GM21825 (cell line): ENCODE results near the gene ASPA.
"Not testable (repeated sequence)": the region's sequence is repeated elsewhere in the genome, so short reads cannot be mapped to it uniquely, and the experiment has no call there.

Experiments
- ATAC-seq: cut with Tn5 transposase; IDR thresholded peaks from one replicate; pipeline ENCODE4 v1.9.1; 2021; ENCODE audit warnings: mild to moderate bottlenecking, moderate library complexity; ENCODE audit not compliant: unreplicated experiment

The ASPA gene

GRCh38 chr17:3507071-3507470 lies 31.3 kb downstream of the ASPA start:
- no peak for ATAC-seq

DNA sequence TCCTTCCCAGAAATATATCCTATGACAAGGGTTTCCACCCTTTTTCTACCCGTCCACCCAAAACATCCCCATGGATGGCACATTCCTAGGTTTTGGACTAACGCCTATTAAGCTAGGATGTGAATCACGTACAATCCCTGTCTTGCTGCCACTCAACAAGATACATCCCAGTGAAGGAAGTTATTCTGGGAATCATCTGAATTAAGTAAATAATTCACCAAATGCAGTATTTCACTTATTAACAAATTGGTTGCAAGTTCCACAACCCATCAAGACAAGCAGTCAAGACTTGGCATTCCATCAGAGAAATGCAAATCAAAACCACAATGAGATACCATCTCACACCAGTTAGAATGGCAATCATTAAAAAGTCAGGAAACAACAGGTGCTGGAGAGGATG lies 32.1 kb downstream of the ASPA start:
- no peak for ATAC-seq

DNA sequence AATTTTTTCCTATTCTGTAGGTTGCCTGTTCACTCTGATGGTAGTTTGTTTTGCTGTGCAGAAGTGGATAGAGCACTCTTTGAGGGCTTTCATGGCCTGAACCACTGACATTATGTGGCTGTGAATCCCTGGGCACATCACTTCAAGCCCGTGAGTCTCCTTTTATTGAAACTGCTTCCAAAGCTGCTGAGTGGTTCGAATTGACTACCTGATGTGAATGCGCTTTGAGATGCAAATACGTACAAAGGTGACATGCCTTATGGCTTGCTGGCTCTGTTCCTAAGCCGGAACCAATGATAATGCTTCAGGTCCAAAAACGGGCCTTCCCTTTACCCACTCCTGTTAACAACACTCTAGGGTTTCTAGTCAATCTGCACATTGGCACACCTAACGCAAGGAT lies 34.3 kb downstream of the ASPA start:
- no peak for ATAC-seq

GRCh38 chr17:3511852-3512504 lies 36.2 kb downstream of the ASPA start:
- no peak for ATAC-seq

DNA sequence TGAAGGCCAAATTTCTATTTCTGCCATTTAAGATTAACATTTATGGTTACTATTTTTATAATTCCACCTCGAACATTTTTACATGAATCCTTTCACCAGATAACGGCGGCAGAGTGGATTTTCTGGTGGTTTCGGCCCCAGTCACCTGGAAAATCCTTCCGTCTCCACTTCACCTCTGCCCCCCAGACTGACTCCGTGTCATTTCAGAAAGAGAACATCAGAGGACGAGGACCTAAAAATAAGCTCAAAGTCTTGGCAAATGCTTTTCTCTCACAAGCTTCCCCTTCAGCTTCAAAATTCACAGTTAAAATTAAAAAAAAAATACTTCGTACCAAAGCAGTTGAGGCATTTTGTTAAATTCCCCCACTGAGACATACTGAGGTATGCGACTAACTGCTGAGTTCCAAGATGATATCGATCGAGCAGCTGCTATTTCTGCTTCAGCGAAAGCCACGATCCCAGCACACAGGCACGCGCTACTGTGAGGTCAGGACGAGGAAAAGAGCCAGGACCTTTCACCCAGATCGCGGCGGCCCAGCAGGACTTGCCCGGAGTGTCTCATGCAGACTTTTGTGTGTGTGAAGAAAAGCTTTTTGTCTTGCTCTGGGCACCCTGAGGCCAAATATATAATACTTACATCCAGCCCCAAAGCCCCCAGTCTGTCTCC lies 36.8 kb downstream of the ASPA start:
- ATAC-seq: no peak

DNA sequence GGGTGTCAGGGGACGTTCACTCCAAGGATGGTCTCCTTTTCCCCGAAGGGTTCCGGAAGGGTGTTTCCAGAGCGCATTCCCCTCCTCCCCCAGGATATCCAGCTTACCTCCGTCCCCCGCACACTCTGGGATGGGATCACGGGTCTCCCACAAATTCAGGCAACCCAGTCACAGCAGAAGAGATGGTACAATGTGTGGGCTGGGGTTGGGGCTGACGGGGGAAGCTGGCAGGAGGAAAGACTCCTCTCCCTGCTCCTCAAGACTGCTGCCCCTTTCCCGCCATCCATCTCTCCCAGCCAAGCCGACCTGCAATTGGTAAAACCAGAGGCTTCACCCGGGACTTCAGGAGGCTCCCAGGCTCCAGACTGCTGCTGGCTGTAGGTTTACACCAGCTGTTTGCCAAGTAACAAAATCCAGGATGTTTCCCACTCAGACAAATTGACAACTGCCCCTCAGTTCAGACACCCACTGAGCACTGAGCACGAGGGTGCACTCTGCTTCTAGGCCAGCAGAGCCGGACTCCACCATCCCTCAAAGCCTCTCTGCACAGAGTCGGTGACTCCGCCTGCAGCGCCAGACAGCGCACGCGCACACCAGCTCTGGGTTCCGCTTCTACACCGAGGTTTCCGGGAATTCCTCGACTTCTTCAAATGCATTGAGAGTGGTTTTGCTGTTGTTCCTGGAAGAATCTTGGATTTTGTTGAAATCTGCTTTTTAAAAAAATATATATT lies 37.7 kb downstream of the ASPA start:
- ATAC-seq: no peak

- not testable (repeated sequence) for ATAC-seq
Measured at GRCh38 chr17:3514167-3514566, 38.4 kb downstream of the ASPA start.

GRCh38 chr17:3514873-3515272 lies 39.1 kb downstream of the ASPA start:
- ATAC-seq: no peak

- ATAC-seq: not testable (repeated sequence)
Measured at GRCh38 chr17:3519472-3519871, 43.7 kb downstream of the ASPA start.

GRCh38 chr17:3524024-3524423 lies 48.2 kb downstream of the ASPA start:
- ATAC-seq: no peak

DNA sequence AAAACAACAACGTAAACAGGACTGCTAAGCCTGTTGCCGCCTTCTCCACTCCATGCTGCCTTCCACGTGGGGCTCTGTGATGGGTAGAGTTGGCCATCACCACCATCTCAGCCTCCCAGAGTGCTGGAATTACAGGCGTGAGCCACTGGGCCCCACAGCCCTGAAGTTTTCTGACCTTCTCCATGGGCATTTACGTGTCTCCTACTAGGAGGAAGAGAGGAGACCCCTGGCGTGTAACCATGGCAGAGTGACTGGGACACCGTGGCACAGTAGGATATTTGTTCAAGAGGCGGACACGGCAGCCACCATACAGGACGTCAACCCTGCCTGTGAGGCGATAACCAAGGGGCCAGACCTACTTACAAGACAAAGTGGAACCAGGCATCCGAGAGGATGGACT lies 50.7 kb downstream of the ASPA start:
- ATAC-seq: no peak

DNA sequence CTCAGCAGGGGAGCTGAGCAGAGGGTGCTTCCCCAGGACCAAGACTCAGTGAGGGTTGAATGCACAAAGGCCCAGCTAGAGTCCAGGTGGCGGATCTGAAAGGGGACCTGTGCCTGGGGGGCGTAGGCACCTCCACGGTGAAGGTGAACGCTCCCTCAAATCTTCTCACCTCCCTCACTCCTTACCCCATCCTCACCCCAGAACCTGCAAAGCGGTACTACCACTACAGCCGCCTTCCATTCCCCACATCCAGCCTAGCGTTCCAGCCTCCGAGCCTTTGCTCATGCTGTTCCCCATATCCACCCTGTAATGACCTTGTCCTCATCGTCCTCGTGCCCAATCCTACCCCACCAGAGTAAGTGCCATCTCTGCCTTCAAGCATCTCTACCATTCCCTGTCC lies 51.2 kb downstream of the ASPA start:
- no peak for ATAC-seq

GRCh38 chr17:3527468-3527867 lies 51.7 kb downstream of the ASPA start:
- no peak for ATAC-seq

DNA sequence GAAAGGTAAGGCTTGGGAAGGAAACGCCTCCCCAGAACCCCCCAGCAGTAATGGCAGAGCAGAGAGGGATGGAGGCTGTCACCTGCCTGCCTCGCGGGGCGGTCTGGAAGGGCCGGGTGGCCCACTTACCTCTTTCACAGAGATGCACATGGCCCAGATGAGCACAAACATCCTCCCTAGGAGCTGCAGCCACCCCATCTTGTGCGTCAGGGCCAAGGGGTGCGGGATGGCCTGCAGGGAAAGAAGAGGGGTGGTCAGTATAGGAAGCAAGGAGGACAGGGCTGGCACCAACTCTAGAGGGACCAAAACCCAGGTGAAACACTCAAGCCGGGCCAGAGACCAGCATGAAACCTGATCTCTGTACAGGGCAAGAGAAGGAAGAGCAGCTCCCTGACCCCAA lies 52.1 kb downstream of the ASPA start:
- no peak for ATAC-seq

DNA sequence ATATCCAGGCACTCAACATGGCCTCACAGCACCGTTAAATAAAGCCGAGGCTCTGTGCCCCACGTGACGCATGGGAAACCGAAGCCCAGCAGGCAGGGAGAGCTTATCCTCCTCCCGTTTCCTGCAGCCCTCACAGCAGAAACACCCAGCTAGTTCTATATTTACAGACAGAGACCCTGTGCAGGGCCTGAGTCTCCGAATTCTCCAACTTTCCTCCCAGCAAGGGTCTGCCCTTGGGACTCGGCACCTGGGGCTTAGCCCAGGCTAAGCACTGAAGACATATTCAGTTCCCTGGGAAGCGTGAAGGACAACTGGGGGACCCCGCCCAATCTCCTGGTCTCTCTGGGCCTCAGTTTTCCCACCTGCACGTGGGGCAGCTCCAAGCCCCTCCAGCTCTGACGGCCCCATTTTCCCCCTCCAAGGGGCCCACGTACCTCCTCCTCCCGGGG lies 52.6 kb downstream of the ASPA start:
- no peak for ATAC-seq

- no peak for ATAC-seq
Measured at GRCh38 chr17:3528880-3529511, 53.2 kb downstream of the ASPA start.

DNA sequence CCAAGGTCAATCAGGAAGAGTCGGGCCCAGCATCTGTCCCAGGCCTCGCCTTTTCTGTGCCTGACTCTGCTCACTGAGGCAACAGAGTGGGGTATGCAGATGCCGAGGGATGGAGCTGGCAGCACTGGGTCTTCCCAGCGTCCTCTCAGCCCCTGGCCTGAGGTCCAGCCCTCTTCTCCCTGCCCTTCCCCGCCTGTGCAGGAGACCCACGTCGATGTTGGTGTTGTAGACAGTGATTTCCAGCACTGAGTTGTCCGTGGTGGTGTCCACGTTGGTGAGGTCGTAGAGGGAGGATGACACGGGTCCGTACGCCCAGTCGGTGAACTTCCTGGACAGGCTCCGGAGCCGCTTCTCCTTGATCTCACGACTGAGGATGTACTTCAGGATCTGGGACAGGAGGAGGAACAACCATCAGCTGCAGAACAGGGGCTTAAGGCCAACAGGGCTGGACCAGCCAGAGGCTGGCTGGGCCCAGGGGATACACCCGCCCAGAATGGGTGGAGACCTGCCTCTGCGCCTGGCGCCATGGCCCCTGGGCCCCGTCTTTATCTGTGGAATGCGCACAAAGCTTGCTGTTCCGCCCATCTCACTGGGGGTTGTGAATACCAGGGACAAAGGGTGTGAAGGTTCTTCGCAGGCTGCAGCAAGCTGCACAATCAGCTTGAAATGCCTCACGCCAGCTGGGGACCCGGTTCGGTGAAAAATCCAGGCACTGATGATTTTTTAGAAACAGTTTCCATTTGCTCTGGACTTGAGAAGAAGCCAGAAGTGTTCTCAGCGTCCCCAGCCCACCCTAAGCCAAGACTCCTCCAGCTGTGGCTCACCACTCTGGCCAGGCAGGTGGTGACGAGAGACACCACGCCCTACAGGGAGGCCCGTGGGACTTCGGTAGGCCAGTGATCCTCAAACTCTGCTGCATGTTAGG lies 54.3 kb downstream of the ASPA start:
- no peak for ATAC-seq

DNA sequence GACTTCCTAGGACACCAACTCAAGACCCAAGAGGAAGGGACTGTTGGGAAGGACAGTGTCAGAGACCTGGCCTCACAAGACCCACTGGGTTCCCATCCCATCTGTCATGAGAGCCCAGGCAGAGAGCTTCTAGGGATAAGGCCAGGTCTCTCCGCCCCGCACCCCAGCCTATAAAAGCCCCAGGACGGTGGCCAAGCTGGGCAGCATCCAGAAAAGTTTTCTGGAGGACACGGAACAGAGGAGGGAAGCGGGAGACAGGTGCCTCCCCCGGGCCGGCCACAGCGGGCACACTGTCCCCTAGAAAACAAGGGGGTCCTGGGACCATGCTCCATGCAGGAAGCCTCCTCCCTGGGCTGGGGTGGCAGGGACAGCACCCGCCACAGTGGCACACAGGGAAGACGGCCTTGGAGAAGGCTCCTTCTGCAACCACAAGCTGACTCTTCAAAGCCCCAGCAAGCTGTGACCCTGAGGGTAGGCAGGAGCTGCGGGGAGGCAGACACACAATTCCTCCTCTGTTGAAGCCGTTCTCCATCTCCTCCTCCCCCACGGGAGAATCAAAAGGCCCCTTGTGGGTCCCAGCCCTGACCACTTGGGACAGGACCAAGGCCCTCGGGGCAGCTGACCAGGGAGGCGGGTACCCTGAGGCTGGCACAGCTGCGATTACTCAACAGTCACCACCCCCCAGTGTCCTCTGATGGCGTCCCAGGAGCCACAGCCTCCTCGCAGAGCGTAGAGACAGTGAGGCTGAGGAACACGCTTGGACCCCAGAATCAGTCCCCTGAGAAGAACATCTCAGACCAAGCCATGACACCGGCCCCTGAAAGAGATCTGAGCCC lies 55.7 kb downstream of the ASPA start:
- ATAC-seq: no peak

GRCh38 chr17:3532106-3532858 lies 56.5 kb downstream of the ASPA start:
- no peak for ATAC-seq
